OCI-LY7 (cell line): Measurements from ENCODE around the gene DTNA. TPM values are rescaled to one million over a fixed set of nuclear protein-coding genes. Genes with fewer than 3 reads are reported as not detected.

Source experiments
- BruUV-seq: library from RNA; stranded (reverse); fragments of 400-500 nt; replicated peaks from 2 replicates; lab custom pipeline; 2021; lab: Mats Ljungman, UMichigan
- CTCF ChIA-PET: fragments of 300-600 bp; sonication (Branson Sonifier 250); formaldehyde crosslinking; loops from one replicate; lab custom pipeline; 2022; ENCODE audit warnings: antibody characterized with exemption; ENCODE audit not compliant: unreplicated experiment; lab: Charles Lee
- POLR2A ChIA-PET: fragments of 300-600 bp; sonication (Branson Sonifier 250); formaldehyde crosslinking; loops from one replicate; lab custom pipeline; 2022; ENCODE audit warnings: antibody characterized with exemption; lab: Charles Lee
- DNase-seq: peaks from one replicate; pipeline ENCODE4 v3.0.0-alpha.2; 2015; ENCODE audit warnings: low spot score
- H2AFZ ChIP-seq: fragments of 200-600 bp; sonication (generic), shearing (Covaris generic); 2 replicates; pipeline ENCODE4 v1.6.1; 2014; ENCODE audit warnings: mild to moderate bottlenecking, antibody characterized with exemption, low read length, moderate library complexity
- H3K27ac ChIP-seq: fragments of 200-600 bp; sonication (generic); 2 replicates; pipeline ENCODE4 v1.5.1; 2014; ENCODE audit warnings: mixed run types, low read depth, mild to moderate bottlenecking, moderate library complexity, low read length, inconsistent platforms; ENCODE audit not compliant: poor library complexity, severe bottlenecking
- H3K36me3 ChIP-seq: fragments of 200-600 bp; sonication (generic); 2 replicates; pipeline ENCODE4 v1.6.1; 2014; ENCODE audit warnings: mild to moderate bottlenecking, antibody characterized with exemption, low read length, moderate library complexity, mixed read lengths; ENCODE audit not compliant: insufficient read depth
- H3K4me1 ChIP-seq: fragments of 200-600 bp; sonication (generic); 2 replicates; pipeline ENCODE4 v1.5.1; 2014; ENCODE audit warnings: mild to moderate bottlenecking, low read length; ENCODE audit not compliant: insufficient read depth, poor library complexity, severe bottlenecking
- H3K4me2 ChIP-seq: fragments of 200-600 bp; sonication (generic); 2 replicates; pipeline ENCODE4 v1.6.1; 2014; ENCODE audit warnings: mild to moderate bottlenecking, low read length
- H3K4me3 ChIP-seq: fragments of 200-600 bp; sonication (generic); 2 replicates; pipeline ENCODE4 v1.5.1; 2014; ENCODE audit warnings: mild to moderate bottlenecking, low read depth, low read length; ENCODE audit not compliant: poor library complexity, severe bottlenecking
- H3K79me2 ChIP-seq: fragments of 200-600 bp; sonication (generic); 2 replicates; pipeline ENCODE4 v1.6.1; 2016; ENCODE audit warnings: low read depth, mild to moderate bottlenecking, low read length, moderate library complexity, mixed read lengths; ENCODE audit not compliant: insufficient read depth
- H3K9me2 ChIP-seq: fragments of 200-600 bp; sonication (generic); 2 replicates; pipeline ENCODE4 v1.6.1; 2016; ENCODE audit warnings: mild to moderate bottlenecking, low read length, mixed read lengths; ENCODE audit not compliant: insufficient read depth
- H3K9me3 ChIP-seq: fragments of 200-600 bp; sonication (generic); 2 replicates; pipeline ENCODE4 v1.6.1; 2014; ENCODE audit warnings: mild to moderate bottlenecking, mixed run types, low read length, mixed read lengths
- H4K20me1 ChIP-seq: fragments of 200-600 bp; sonication (generic); 2 replicates; pipeline ENCODE4 v1.6.1; 2014; ENCODE audit warnings: mild to moderate bottlenecking, antibody characterized with exemption, low read length, moderate library complexity, mixed read lengths; ENCODE audit not compliant: insufficient read depth
- EZH2phosphoT487 ChIP-seq: fragments of 200-600 bp; sonication (generic); IDR thresholded peaks from 2 replicates; pipeline ENCODE4 v1.6.1; 2018; ENCODE audit warnings: low read depth, borderline replicate concordance, mild to moderate bottlenecking, mixed run types, antibody characterized with exemption, low read length, moderate library complexity, mixed read lengths
- intact Hi-C: fragments of 100-400 bp; cut with micrococcal nuclease; formaldehyde crosslinking; loops from one replicate; pipeline ENCODE4 v1.10.0; 2022; ENCODE audit not compliant: unreplicated experiment
- total RNA-seq, 2 experiments: library from RNA; depleted of rRNA in 1 of 2; stranded (reverse); fragments of >200 nt in 1 of 2; shearing (Covaris generic) in 1 of 2; gene quantifications; 2 replicates each; pipeline ENCODE4 v1.2.3, GENCODE V29; 2014 to 2022
- TF ChIP-seq, protein P1 (sequence below): fragments of 200-600 bp; sonication (generic); conservative IDR thresholded peaks from 2 replicates; pipeline ENCODE4 v1.5.1; 2014; ENCODE audit warnings: mild to moderate bottlenecking, antibody characterized with exemption, low read length, moderate library complexity, mixed read lengths

The DTNA gene
- total RNA-seq, 2 experiments from 2014 or later = 0.16 TPM; not detected in 1

DNA sequence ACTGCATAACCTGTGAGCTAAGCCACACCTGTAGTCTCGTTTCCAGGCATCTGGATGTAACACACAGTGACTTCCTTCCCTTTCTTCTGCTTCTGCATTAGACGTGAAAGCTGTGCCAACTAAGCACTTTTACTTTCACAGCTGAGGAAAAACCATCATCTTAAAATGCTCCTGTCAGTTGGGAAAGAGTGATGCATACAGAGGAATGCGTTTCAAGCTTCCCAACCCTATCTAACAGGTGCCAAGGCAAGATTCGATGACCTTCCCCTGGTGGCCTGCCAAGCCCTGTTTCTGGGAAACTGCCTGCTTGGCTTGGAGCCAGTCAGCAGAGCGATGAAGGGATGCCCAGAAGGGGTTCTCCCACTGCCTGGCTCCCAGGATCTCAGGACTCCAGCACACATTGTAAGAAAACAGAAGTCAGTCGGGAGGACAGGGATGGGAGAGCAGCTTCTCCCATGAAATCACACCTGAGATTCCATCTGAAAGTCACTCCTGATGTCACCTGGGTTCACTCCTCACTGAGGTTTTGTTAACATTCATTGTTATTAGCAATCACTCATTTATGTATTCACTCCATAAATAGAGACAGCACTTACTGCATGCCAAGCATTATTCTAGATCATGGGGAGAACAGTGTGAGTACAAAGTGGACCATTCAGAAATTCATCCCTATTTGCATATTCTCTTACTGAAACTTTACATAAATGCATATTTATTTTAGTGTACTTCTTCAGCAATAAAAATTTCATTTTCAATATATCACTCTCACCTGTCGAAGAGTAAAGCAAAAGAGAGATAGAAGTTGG lies 64.1 kb downstream of the DTNA start:
- Histone ChIP-seq H3K9me2 (no peaks in the 10 kb centered on the region), H3K36me3 (no peaks in the 10 kb centered on the region), H3K27ac (no peak overlapping the region), H3K79me2 (no peaks in the 10 kb centered on the region), H2AFZ (no peak overlapping the region), H3K4me3 (no peak overlapping the region), H4K20me1 (no peaks in the 10 kb centered on the region), H3K4me2 (no peak overlapping the region), H3K4me1 (no peaks in the 10 kb centered on the region), H3K9me3 (no peaks in the 10 kb centered on the region)
- POLR2A ChIA-PET = interaction anchor here (0.7 kb wide), 1 partner anchor 11 kb away, joined by 5 read pairs; no protein-coding TSS in a partner anchor
- TF ChIP-seq, protein P1, sequence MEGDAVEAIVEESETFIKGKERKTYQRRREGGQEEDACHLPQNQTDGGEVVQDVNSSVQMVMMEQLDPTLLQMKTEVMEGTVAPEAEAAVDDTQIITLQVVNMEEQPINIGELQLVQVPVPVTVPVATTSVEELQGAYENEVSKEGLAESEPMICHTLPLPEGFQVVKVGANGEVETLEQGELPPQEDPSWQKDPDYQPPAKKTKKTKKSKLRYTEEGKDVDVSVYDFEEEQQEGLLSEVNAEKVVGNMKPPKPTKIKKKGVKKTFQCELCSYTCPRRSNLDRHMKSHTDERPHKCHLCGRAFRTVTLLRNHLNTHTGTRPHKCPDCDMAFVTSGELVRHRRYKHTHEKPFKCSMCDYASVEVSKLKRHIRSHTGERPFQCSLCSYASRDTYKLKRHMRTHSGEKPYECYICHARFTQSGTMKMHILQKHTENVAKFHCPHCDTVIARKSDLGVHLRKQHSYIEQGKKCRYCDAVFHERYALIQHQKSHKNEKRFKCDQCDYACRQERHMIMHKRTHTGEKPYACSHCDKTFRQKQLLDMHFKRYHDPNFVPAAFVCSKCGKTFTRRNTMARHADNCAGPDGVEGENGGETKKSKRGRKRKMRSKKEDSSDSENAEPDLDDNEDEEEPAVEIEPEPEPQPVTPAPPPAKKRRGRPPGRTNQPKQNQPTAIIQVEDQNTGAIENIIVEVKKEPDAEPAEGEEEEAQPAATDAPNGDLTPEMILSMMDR = no peak
- TF ChIP-seq EZH2phosphoT487 = no peak
- DNase-seq = no peak
- BruUV-seq = no TSS peak
- CTCF ChIA-PET = no interaction called here
- intact Hi-C loops = no loop called here

DNA sequence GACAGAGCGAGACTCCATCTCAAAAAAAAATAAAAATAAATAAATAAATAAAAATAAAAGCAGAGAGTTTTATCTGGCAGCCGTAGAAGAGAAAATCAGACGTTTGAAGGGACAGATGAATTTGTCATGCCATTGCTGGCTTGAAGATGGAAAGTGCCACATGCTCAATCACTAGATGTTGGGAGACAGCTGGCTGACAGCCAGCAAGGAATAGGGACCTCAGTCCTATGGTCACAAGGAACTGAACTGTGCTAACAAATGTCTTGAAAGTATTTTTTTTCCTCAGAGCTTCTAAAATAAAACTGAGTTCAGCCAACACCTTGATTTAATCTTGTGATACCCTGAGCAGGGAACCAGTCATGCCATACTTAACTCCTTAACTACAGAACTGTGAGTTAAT lies 65.4 kb downstream of the DTNA start:
- H3K4me1 ChIP-seq = no peaks in the 10 kb centered on the region
- no peak overlapping the region for H3K4me2 ChIP-seq
- no peaks in the 10 kb centered on the region for H3K9me2 ChIP-seq
- no peak for DNase-seq
- no peaks in the 10 kb centered on the region for H4K20me1 ChIP-seq
- no peak overlapping the region for H2AFZ ChIP-seq
- no peak for TF ChIP-seq EZH2phosphoT487
- TF ChIP-seq, protein P1 = no peak
- no peaks in the 10 kb centered on the region for H3K9me3 ChIP-seq
- ChIA-PET CTCF (no interaction called here), POLR2A (no interaction called here)
- H3K4me3 ChIP-seq = no peak overlapping the region
- BruUV-seq = no TSS peak
- H3K27ac ChIP-seq = no peak overlapping the region
- no peaks in the 10 kb centered on the region for H3K36me3 ChIP-seq
- no peaks in the 10 kb centered on the region for H3K79me2 ChIP-seq
- intact Hi-C loops = no loop called here

DNA sequence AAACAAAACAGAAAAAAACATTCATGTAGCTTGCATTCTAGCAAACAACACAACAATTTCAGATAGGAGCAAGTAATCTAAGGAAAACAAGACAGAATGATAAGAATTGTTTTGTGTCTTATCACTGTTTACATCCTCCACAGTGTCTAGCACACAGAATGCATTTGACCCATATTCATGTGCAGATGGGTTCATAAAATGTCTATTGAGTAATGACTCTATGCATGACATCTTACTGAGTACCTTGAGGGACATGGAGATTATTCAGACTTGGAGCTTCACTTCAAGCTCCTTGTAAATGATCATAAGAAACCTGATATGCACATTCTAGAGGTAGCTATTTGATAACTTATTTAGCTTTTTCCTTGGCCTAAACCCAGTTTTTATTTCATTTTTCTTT lies 69.0 kb downstream of the DTNA start:
- ChIA-PET POLR2A (interaction anchor here (0.6 kb wide), 1 partner anchor 469 kb away, joined by 3 read pairs; no protein-coding TSS in a partner anchor), CTCF (no interaction called here)
- H3K79me2 ChIP-seq = no peaks in the 10 kb centered on the region
- no peak overlapping the region for H3K4me2 ChIP-seq
- no peaks in the 10 kb centered on the region for H3K36me3 ChIP-seq
- no TSS peak for BruUV-seq
- no peaks in the 10 kb centered on the region for H4K20me1 ChIP-seq
- H3K4me3 ChIP-seq = no peak overlapping the region
- no peaks in the 10 kb centered on the region for H3K4me1 ChIP-seq
- TF ChIP-seq EZH2phosphoT487 = no peak
- TF ChIP-seq, protein P1 = no peak
- H2AFZ ChIP-seq = no peak overlapping the region
- no peak overlapping the region for H3K27ac ChIP-seq
- H3K9me2 ChIP-seq = no peaks in the 10 kb centered on the region
- H3K9me3 ChIP-seq = no peaks in the 10 kb centered on the region
- DNase-seq = no peak
- intact Hi-C loops = no loop called here
